ENCODE measurements around the gene HPCA.

Gene HPCA

GRCh38 chr1:32886004-32886827 is at the start of gene HPCA:
Gene HPCA, plus strand, starts transcription at chr1:32886491. Its CDS starts 2,408 bp downstream, at chr1:32888899.
- peak in 1 of 3 experiments; percentile 35 for DNase-seq (ENCODE audit: low read depth in 2 of 3, low spot score in 2 of 3)

GRCh38 chr1:32848354-32849063 is 37.8 kb upstream of the HPCA start:
- no peak for DNase-seq (ENCODE audit: low read depth in 2 of 3, low spot score in 2 of 3)

GRCh38 chr1:32855861-32856617 is 30.3 kb upstream of the HPCA start:
- DNase-seq (ENCODE audit: low read depth in 2 of 3, low spot score in 2 of 3): no peak

DNA sequence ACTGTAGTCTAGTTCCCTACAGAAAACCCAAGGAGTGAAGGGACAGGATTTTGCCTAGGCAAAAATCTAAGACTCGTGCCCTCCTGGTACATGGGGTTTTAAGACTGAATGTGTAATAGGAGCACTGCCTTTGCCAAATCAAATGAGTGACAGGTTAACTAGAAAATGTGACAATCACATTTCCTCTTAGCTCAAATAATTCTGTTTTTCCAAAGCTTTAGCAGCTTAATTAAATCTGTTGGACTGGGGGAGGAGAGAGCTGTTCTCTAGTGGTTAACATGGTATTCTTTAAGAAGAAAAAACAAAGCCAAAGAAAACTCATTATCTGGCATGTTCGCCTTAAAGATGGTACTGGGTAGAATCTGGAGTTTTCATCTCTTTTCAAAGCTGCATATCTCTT is 28.2 kb upstream of the HPCA start:
- no peak for DNase-seq (ENCODE audit: low read depth in 2 of 3, low spot score in 2 of 3)

DNA sequence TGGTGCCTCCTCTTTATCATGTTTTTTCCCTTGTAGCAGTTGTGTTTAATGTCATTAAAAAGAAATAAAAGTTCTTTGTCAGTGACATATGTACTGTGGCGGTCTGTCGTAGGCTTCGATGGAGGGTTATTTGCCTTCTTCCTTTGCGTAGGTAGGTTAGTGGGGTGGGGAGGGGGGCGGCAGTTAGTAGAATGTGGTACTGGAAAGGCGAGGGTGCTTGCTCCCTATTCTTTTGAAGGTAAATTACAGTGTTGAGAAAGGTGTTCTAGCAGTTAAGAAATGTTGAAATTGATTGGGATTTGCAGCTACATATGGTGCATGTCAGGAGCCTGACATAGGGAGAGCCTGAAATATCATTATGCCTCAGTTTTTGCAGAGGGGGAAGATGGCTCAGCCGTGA is 27.5 kb upstream of the HPCA start:
- no peak for DNase-seq (ENCODE audit: low read depth in 2 of 3, low spot score in 2 of 3)

DNA sequence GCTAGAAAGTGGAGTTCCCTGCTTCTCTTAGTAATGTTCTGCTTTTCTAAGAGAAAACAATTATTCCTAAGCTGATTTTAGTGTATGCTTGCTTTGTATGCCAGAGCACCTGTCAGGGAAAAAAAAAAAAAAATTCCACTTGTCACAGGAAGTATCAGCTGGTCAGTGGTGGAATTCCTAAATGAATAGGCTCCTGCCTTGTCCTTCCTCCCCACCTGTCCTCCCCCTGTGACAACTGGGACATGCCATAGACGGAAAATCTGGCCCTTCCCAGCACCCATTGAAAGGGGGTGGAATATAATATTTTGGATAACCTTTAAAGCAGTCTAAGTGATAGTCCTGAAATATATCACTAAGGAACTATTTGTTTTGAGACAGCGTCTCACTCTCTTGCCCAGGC is 26.4 kb upstream of the HPCA start:
- no peak for DNase-seq (ENCODE audit: low read depth in 2 of 3, low spot score in 2 of 3)

- DNase-seq (ENCODE audit: low read depth in 2 of 3, low spot score in 2 of 3): no peak
These were observed 25.7 kb upstream of the HPCA start for GRCh38 chr1:32860566-32860965.

GRCh38 chr1:32861904-32862695 is 24.2 kb upstream of the HPCA start:
- DNase-seq (ENCODE audit: low read depth in 2 of 3, low spot score in 2 of 3): no peak

GRCh38 chr1:32863218-32863880 is 22.9 kb upstream of the HPCA start:
- DNase-seq (ENCODE audit: low read depth in 2 of 3, low spot score in 2 of 3): no peak

DNA sequence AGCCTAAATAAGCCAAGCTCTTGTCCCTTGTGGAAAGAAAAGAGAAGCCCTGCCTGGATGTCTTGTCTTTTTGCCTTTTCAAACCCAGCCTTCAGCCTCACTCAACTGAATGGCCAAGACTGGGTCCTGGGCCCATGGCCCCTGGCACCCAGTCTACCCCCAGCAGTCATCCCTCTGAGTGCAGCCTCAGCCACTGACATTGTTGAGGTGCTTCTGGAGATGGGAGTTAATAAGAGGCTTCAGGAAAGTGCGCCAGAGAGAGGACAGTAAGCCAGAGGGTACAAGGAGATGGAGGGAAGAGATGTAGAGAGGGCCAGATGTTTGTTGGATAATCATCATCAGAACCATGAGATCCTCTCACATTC is 22.4 kb upstream of the HPCA start:
- DNase-seq (ENCODE audit: low read depth in 2 of 3, low spot score in 2 of 3): no peak

GRCh38 chr1:32864375-32865019 is 21.8 kb upstream of the HPCA start:
- no peak for DNase-seq (ENCODE audit: low read depth in 2 of 3, low spot score in 2 of 3)

- DNase-seq (ENCODE audit: low read depth in 2 of 3, low spot score in 2 of 3): no peak
These were observed 20.5 kb upstream of the HPCA start for GRCh38 chr1:32865639-32866405.

- DNase-seq (ENCODE audit: low read depth in 2 of 3, low spot score in 2 of 3): no peak
These were observed 19.1 kb upstream of the HPCA start for GRCh38 chr1:32867151-32867550.

DNA sequence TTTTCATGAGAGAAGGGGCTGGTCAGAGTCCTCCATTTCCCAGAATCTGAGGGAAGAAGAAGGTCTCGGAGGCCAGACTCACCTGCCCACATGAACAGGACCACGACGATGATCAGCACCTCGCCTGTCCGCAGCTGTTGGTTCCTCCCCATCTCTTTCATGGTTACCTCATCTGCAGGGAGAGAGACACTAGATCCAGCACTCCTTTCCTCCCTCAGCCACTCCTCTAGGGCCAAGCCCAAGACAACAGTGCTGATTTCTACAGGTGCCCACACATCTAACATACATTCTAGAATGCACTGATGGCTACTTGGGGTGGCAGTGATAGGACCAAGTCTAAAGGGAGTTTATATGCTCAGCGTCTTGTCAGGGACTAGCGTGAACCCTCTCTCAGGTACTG is 18.6 kb upstream of the HPCA start:
- DNase-seq (ENCODE audit: low read depth in 2 of 3, low spot score in 2 of 3): no peak

DNA sequence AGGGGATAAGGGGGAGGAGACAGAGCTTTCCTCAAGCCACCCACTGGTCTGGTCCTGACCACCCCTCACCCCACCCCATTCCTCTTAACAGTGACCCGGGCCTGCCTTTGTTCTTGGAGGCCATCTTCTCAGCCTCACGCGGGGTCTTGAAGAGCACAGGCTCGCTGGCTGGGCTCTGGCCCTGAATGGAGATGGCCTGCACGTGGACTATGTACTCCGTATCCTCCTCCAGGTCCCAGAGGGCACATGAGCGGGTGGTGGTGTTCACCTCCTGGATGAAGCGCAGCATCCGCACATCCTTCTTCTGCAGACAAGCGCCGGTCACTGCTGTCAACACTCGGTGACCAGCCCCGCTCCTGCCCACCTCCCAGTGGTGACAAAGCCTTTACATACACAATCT is 18.2 kb upstream of the HPCA start:
- no peak for DNase-seq (ENCODE audit: low read depth in 2 of 3, low spot score in 2 of 3)

DNA sequence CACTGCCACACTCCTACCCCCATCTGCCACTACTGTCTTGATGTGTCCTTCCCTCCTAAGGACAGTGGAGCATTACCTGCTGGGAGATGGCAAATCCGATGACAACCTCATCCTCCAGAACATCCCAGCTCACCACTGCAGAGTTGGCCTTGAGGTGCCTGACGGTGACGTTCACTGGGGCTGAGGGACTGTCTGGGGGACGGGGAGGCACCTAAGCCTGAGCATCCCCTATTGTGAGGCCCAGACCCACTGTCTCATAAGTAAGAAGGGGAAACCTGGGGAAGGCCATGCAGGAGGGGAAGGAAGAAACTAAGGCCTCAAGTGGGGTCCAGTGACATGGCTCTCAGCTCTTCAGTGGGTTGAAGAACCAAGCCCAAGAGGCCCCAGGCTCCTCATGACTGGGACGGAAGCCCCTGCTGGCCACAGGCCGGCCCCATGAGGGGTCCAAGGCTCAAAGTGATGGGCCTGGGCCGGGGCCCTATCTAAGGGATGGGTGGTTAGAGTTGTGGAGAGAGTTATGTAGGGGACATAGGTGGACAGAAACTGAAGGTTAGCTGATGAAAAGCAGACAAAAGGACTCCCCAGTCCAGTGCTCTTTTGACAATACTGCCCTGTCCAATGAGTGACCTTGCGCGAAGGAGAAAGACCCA is 17.4 kb upstream of the HPCA start:
- no peak for DNase-seq (ENCODE audit: low read depth in 2 of 3, low spot score in 2 of 3)

DNA sequence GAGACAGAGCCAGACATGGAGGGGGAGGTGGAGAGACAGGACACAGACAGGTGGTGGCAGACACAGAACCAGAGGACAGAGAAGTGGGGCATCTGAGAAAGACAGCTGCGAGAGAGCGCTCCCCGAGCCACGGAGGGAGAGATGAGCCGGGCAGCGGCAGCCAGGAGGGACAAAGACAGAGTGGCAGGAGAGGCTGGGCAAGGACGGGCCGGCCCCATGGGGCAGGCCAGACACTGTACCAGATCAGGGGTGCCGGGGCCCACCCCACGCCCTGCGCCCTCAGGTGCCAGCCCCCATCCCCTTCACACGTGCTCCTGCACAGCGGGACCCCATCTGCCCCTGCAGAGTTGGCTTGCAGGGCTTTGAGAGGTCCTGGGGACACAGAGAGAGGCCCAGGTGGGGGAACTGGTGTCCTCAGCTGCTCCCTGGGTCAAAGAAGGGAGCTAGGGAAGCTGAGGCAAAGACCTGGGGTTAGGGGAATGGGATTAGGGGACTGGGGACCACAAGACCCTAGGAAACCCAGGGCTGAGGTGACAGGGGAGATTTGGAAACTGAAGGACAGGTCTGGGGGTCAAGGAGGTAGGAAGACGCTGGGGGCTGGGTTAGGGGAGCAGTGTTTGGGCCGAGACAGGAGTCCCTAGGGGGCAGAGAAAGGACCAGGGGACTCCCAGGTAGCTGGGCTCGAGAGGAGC is 16.2 kb upstream of the HPCA start:
- DNase-seq (ENCODE audit: low read depth in 2 of 3, low spot score in 2 of 3): no peak

Measured in activated CD8-positive, alpha-beta memory T cell treated with anti-CD3 and anti-CD28 coated beads for 48 hours (primary cell).